T-helper 17 cell (primary cell): ENCODE measurements around the gene TSFM. TPM values are rescaled to one million over a fixed set of nuclear protein-coding genes. Genes with fewer than 3 reads are reported as not detected.
"Not testable (repeated sequence)": the region's sequence is repeated elsewhere in the genome, so short reads cannot be mapped to it uniquely, and the experiment has no call there.

Experiments
- ATAC-seq: fragments of 150-1000 bp; cut with Tn5 transposase; 2 replicates; pipeline ENCODE4 v1.10.0; 2021; ENCODE audit warnings: mild to moderate bottlenecking, moderate library complexity
- DNase-seq, 3 donors: peaks; one replicate each; pipeline versions ENCODE4 v3.0.0 to v3.0.0-alpha.2; 2020 to 2021
- H3K9me3 ChIP-seq: one replicate; pipeline ENCODE4 v1.7.0; 2013; ENCODE audit warnings: low read length, mild to moderate bottlenecking; ENCODE audit not compliant: control insufficient read depth, poor library complexity, severe bottlenecking
- H3K27ac Mint-ChIP-seq: one replicate; pipeline ENCODE4 v1.8.0; 2022; ENCODE audit warnings: mild to moderate bottlenecking, moderate library complexity, mixed read lengths
- H3K27me3 Mint-ChIP-seq: one replicate; pipeline ENCODE4 v1.8.0; 2022; ENCODE audit warnings: mixed read lengths
- H3K36me3 Mint-ChIP-seq: one replicate; pipeline ENCODE4 v1.8.0; 2022; ENCODE audit warnings: low read depth, mixed read lengths
- H3K4me1 Mint-ChIP-seq: one replicate; pipeline ENCODE4 v1.8.0; 2022; ENCODE audit warnings: mild to moderate bottlenecking, mixed read lengths
- H3K4me3 Mint-ChIP-seq: one replicate; pipeline ENCODE4 v1.8.0; 2022; ENCODE audit warnings: mild to moderate bottlenecking, moderate library complexity, mixed read lengths
- total RNA-seq, 4 donors: library from RNA in 2 of 4; stranded (reverse) in 2 of 4; gene quantifications; one replicate each; pipeline ENCODE4 v1.2.3 and lab custom pipeline; 2022 to 2026

The TSFM gene
- total RNA-seq, 2 donors from 2014 or later: 12.5 to 17.9 TPM

GRCh38 chr12:57771236-57771872 lies 11.2 kb upstream of the TSFM start:
- Mint-ChIP-seq H3K4me3 (peak overlapping the region; percentile 99), H3K36me3 (peaks cover 9% of the 10 kb centered on the region), H3K27me3 (peaks cover 6% of the 10 kb centered on the region), H3K27ac (peak overlapping the region; percentile 97), H3K4me1 (peaks cover 31% of the 10 kb centered on the region)
- no peaks in the 10 kb centered on the region for H3K9me3 ChIP-seq
- peak; percentile 77 for ATAC-seq
- peak; percentile 60 to 73 (median 60) for DNase-seq

DNA sequence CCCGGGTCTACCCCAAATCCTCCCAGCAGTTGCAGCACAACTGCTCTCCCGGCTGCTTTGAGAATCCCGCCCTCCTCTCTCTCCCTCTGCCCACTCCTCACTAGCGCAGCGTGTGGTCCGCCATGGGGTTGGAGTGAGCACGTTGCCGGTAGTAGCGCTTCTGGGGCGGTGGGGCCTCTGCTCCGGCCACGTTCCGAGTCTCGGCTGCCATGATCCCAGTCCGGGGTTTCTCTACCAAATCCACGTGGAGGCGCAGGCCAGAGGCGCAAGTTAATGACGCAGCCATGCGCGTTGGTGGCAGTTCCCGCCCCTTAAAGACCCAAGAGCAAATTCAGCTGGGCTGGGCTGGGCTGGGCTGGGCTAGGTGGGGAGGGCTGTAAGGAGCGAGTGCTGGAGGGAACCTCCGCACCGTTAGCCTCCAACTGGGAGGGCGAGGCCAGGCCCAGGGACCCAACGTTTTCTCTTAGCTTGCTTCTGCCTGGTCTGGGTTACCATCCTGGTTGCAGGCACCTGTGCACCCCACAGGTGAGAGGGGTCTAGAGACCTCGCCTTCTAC lies 10.6 kb upstream of the TSFM start, which contains the start of gene METTL1:
Gene METTL1, minus strand, starts transcription at position 233 of the 556 bp plus-strand sequence. Its CDS starts 22 bp downstream, at position 211.
- H3K36me3 Mint-ChIP-seq: peaks cover 10% of the 10 kb centered on the region
- peak within 1 kb of the TSS; percentile 99 for H3K4me3 Mint-ChIP-seq
- ATAC-seq (peak; percentile 92), DNase-seq (peak; percentile 75 to 82 (median 75))
- H3K4me1 Mint-ChIP-seq: peaks cover 29% of the 10 kb centered on the region
- H3K27ac Mint-ChIP-seq: peak within 1 kb of the TSS; percentile 97
- peaks cover under 1% of the 10 kb centered on the region for H3K27me3 Mint-ChIP-seq
- H3K9me3 ChIP-seq: no peaks in the 10 kb centered on the region

DNA sequence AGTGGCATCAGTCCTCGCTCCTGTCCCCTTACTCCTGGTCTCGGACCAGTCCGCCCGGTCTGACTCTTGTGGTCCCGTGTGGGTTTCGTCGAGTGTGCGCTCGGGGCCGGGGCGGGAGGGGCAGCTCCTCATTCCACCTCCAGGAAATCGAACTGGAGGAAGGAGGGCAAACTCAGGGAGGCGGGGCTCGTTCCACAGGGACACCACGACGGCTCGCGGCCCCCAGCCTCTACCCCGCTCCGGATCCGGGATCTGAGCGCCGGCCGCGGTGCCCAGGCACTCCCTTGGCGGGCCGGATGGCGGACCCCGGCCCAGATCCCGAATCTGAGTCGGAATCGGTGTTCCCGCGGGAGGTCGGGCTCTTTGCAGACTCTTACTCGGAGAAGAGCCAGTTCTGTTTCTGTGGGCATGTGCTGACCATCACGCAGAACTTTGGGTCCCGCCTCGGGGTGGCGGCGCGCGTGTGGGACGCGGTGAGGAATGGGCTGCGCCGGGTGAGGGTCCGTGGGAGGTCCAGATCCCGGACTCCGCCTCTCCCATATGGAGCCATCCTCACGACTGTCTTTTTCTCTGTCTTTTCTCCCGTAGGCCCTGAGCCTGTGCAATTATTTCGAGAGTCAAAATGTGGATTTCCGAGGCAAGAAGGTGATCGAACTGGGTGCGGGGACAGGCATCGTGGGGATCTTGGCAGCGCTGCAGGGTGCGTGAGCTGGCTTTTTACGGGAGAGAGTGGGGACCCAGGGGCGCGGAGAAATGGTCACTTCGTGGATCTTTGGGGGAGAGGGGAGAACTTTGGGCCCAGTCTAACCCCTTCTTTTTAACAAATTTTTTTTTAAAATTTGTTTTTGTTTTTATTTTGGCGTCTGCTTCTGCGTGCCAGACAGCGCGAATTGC lies 9.9 kb upstream of the TSFM start, which contains the start of gene EEF1AKMT3:
Gene EEF1AKMT3, plus strand, starts transcription at position 186 of the 894 bp plus-strand sequence. Its CDS starts 111 bp downstream, at position 297.
- H3K9me3 ChIP-seq: no peaks in the 10 kb centered on the region
- ATAC-seq (no peak), DNase-seq (peak in 1 of 3 donors; percentile 30)
- H3K4me1 Mint-ChIP-seq: peaks cover 32% of the 10 kb centered on the region
- H3K27me3 Mint-ChIP-seq: no peaks in the 10 kb centered on the region
- H3K4me3 Mint-ChIP-seq: peak within 1 kb of the TSS; percentile 99
- H3K36me3 Mint-ChIP-seq: peaks cover 10% of the 10 kb centered on the region
- H3K27ac Mint-ChIP-seq: peak within 1 kb of the TSS; percentile 97

DNA sequence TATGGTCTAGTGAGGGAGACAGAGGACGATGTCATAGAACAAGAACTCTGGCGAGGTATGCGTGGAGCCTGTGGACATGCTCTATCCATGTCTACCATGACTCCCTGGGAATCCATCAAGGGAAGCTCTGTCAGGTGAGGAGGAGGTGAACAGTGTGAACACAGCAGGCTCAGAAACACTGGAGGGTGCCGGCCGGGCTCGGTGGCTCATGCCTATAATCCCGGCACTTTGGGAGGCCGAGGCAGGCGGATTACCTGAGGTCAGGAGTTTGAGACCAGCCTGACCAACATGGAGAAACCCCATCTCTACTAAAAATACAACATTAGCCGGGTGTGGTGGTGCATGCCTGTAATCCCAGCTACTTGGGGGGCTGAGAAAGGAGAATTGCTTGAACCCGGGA lies 8.0 kb upstream of the TSFM start:
- Mint-ChIP-seq H3K4me1 (peaks cover 44% of the 10 kb centered on the region), H3K36me3 (peaks cover 10% of the 10 kb centered on the region)
- DNase-seq, H3K27me3 Mint-ChIP-seq, H3K4me3 Mint-ChIP-seq, H3K27ac Mint-ChIP-seq, ATAC-seq, H3K9me3 ChIP-seq: not testable (repeated sequence)

DNA sequence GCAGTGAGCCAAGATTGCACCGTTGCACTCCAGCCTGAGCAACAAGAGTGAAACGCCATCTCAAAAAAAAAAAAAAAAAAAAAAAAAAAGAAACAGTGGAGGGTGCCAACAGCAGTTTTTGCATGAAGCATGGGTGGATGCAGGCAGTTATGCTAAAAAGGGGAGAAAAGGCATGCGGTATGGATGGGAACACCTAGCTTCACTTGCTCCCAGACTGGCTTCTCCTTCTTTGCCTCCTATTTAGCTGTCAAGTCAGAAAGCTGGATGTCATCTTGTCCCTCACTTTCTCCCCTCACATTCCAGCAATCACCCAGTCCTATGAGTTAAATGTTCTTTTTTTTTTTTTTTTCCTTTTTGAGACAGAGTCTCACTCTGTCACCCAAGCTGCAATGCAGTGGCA lies 7.5 kb upstream of the TSFM start:
- Mint-ChIP-seq H3K4me3 (no peak overlapping the region), H3K4me1 (peaks cover 44% of the 10 kb centered on the region)

GRCh38 chr12:57775563-57776246 lies 6.9 kb upstream of the TSFM start:
- peaks cover 7% of the 10 kb centered on the region for H3K36me3 Mint-ChIP-seq
- no peak for DNase-seq
- no peaks in the 10 kb centered on the region for H3K27me3 Mint-ChIP-seq
- no peak for ATAC-seq
- H3K27ac Mint-ChIP-seq: peak overlapping the region; percentile 88
- no peak overlapping the region for H3K4me3 Mint-ChIP-seq
- H3K4me1 Mint-ChIP-seq: peaks cover 46% of the 10 kb centered on the region
- no peaks in the 10 kb centered on the region for H3K9me3 ChIP-seq

More for the DNA sequence above, 7.5 kb upstream of the TSFM start:
- ATAC-seq (no peak), DNase-seq (no peak)
- Mint-ChIP-seq H3K36me3 (peaks cover 7% of the 10 kb centered on the region), H3K27ac (no peak overlapping the region), H3K27me3 (no peaks in the 10 kb centered on the region)
- H3K9me3 ChIP-seq: no peaks in the 10 kb centered on the region

DNA sequence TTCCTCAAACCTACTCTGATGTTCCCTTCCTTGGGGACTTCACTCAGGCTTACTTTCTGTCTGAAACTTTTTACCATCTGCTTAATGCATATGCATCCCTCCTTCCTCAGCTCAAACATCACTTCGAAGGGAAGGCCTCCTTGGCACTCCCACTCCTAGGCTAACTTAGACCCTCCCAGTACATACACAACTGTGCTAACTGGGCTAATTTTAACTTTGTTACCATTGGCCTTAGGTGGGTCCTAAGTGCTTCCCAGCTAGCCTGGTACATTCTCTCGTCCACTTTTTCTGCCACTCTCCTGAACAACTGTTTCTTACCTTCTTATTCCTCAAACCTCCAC lies 6.4 kb upstream of the TSFM start:
- Mint-ChIP-seq H3K27ac (peak overlapping the region; percentile 88), H3K4me3 (no peak overlapping the region), H3K4me1 (peaks cover 45% of the 10 kb centered on the region), H3K36me3 (peaks cover 7% of the 10 kb centered on the region), H3K27me3 (no peaks in the 10 kb centered on the region)
- no peak for ATAC-seq
- H3K9me3 ChIP-seq: no peaks in the 10 kb centered on the region
- no peak for DNase-seq

GRCh38 chr12:57777367-57777766 lies 5.2 kb upstream of the TSFM start:
- Mint-ChIP-seq H3K27me3 (no peaks in the 10 kb centered on the region), H3K4me3 (no peak overlapping the region)
- ATAC-seq: no peak

DNA sequence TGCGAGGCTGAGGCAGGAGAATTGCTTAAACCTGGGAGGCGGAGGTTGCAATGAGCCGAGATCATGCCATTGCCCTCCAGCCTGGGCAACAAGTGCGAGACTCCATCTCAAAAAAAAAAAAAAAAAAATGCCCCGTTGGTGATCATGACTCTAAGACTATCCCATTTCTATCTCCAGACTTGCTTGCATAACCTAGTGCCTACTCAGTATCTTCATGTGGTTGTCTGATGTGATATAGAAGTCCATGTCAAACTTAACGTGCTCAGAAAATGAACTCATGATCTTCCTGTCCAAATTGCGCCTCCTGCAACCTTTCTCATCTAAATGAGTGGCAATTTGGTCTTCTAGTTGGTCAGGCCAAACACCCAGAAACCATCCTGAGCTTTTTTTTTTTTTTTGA lies 4.7 kb upstream of the TSFM start:
- peaks cover 52% of the 10 kb centered on the region for H3K4me1 Mint-ChIP-seq
- no peaks in the 10 kb centered on the region for H3K27me3 Mint-ChIP-seq
- H3K27ac Mint-ChIP-seq: peak overlapping the region; percentile 99
- no peak overlapping the region for H3K4me3 Mint-ChIP-seq
- DNase-seq (no peak), ATAC-seq (no peak)
- peaks cover 10% of the 10 kb centered on the region for H3K36me3 Mint-ChIP-seq
- H3K9me3 ChIP-seq: no peaks in the 10 kb centered on the region

More at GRCh38 chr12:57777367-57777766, 5.2 kb upstream of the TSFM start:
- H3K27ac Mint-ChIP-seq: no peak overlapping the region
- no peak for DNase-seq
- H3K4me1 Mint-ChIP-seq: peaks cover 48% of the 10 kb centered on the region
- H3K9me3 ChIP-seq: no peaks in the 10 kb centered on the region
- peaks cover 7% of the 10 kb centered on the region for H3K36me3 Mint-ChIP-seq

DNA sequence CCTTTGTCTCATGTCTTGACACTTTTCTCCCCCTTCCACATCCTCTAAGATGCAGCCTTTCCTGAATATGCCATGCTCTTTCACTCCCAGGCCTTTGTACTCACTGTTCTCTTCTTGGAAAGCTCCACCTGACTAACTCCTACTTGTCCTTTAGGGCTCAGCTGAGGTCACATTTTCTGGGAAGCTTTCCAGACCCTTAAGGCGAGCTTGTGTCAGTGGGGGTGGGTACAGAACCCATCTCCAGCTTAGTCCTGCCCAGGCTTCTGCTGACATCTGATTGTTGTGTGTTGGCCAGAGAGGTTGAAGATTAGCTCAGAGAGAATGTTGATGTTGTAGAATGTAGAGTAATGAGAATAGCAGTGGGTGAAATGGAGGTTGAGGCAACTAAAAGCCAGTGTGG lies 2.9 kb upstream of the TSFM start:
- ATAC-seq: no peak
- peaks cover 11% of the 10 kb centered on the region for H3K36me3 Mint-ChIP-seq
- peak overlapping the region; percentile 99 for H3K27ac Mint-ChIP-seq
- peaks cover 58% of the 10 kb centered on the region for H3K4me1 Mint-ChIP-seq
- H3K27me3 Mint-ChIP-seq: no peaks in the 10 kb centered on the region
- no peaks in the 10 kb centered on the region for H3K9me3 ChIP-seq
- DNase-seq: no peak
- H3K4me3 Mint-ChIP-seq: peak overlapping the region; percentile 3

DNA sequence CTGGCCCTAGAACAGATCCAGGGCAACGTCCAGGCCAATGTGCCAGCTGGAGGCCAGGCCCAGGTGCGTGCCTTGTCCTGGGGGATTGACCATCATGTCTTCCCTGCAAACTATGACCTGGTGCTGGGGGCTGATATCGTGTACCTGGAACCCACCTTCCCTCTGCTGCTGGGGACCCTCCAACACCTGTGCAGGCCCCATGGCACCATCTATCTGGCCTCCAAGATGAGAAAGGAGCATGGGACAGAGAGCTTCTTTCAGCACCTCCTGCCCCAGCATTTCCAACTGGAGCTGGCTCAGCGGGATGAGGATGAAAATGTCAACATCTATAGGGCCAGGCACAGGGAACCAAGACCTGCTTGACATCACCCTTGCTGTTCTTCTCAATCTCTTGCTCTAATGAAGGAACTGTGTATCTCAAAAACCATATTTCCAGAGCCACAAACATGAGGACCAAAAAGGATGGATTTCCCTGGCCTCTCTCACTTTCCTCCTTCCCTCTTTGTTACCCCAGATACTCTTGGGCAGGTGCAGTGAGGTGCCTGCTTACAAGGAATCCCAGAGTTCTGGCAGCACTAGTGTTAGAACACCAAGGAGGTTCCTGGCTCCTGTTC lies 2.2 kb upstream of the TSFM start:
- peak overlapping the region; percentile 99 for H3K27ac Mint-ChIP-seq
- H3K27me3 Mint-ChIP-seq: no peaks in the 10 kb centered on the region
- no peak overlapping the region for H3K4me3 Mint-ChIP-seq
- H3K36me3 Mint-ChIP-seq: peaks cover 11% of the 10 kb centered on the region
- DNase-seq (no peak), ATAC-seq (no peak)
- H3K4me1 Mint-ChIP-seq: peaks cover 58% of the 10 kb centered on the region
- no peaks in the 10 kb centered on the region for H3K9me3 ChIP-seq

DNA sequence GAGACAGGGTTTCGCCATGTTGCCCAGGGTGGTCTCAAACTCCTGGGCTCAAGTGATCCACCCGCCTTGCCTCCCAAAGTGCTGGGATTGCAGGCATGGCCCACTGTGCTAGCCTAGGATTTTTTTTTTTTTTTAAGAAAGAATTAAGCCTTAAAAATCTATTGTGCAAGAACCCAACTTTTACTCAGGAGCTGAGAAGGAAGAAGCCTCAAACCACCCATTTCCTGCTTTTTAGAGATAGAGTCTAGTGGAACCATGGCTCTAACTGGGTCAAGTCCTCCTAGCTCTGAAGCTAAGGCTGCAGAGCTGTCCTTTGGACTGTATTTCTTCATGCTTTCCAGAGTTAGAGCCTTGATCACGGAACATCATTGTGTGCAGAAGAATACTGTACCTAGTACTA lies 1.3 kb upstream of the TSFM start:
- peaks cover 53% of the 10 kb centered on the region for H3K4me1 Mint-ChIP-seq
- DNase-seq (no peak), ATAC-seq (peak; percentile 63)
- peak overlapping the region; percentile 99 for H3K4me3 Mint-ChIP-seq
- peaks cover 6% of the 10 kb centered on the region for H3K36me3 Mint-ChIP-seq
- H3K27ac Mint-ChIP-seq: peak overlapping the region; percentile 99
- no peaks in the 10 kb centered on the region for H3K9me3 ChIP-seq
- no peaks in the 10 kb centered on the region for H3K27me3 Mint-ChIP-seq
